IMR-90 (cell line): ENCODE data around the gene FSTL1. TPM values are rescaled to one million over a fixed set of nuclear protein-coding genes. Genes with fewer than 3 reads are reported as not detected.
A peak's percentile ranks its signal among the peaks of the same experiment; 100 is the strongest.

ENCODE experiments used
- ATAC-seq: fragments of 200-7000 bp; cut with Tn5 transposase; 2 replicates; pipeline ENCODE4 v1.9.1; 2020; ENCODE audit warnings: low read depth, mild to moderate bottlenecking, moderate library complexity
- BruUV-seq: library from RNA; stranded (reverse); fragments of 400-500 nt; replicated peaks from 2 replicates; lab custom pipeline; 2021; lab: Mats Ljungman, UMichigan
- CTCF ChIA-PET: fragments of 300-600 bp; formaldehyde crosslinking; extraction: SDS; loops from one replicate; lab custom pipeline; 2021; ENCODE audit warnings: antibody characterized with exemption; lab: Yijun Ruan, JAX
- POLR2A ChIA-PET: fragments of 300-600 bp; sonication (Branson Sonifier 250); formaldehyde crosslinking; loops from one replicate; lab custom pipeline; 2022; ENCODE audit warnings: antibody characterized with exemption; ENCODE audit not compliant: unreplicated experiment; lab: Charles Lee
- DNase-seq: peaks from one replicate; pipeline ENCODE4 v3.0.0; 2013
- H2AFZ ChIP-seq: replicated peaks from 2 replicates; pipeline ENCODE3; 2013; ENCODE audit warnings: low read length, mild to moderate bottlenecking; ENCODE audit not compliant: poor library complexity
- H2AK5ac ChIP-seq: 2 replicates; pipeline ENCODE4 v1.6.1; 2013; ENCODE audit warnings: low read depth, low read length, inconsistent platforms
- H2AK9ac ChIP-seq: replicated peaks from 2 replicates; pipeline ENCODE3; 2013; ENCODE audit warnings: mild to moderate bottlenecking, low read depth, low read length, moderate library complexity; ENCODE audit not compliant: poor library complexity
- H2BK120ac ChIP-seq: 2 replicates; pipeline ENCODE4 v1.6.1; 2013; ENCODE audit warnings: low read depth, low read length, inconsistent platforms
- H2BK15ac ChIP-seq: 3 replicates; pipeline ENCODE4 v1.6.1; 2013; ENCODE audit warnings: low read depth, low read length, inconsistent platforms
- H2BK20ac ChIP-seq: 2 replicates; pipeline ENCODE4 v1.6.1; 2013; ENCODE audit warnings: low read depth, mild to moderate bottlenecking, inconsistent platforms, low read length, moderate library complexity
- H2BK5ac ChIP-seq: 2 replicates; pipeline ENCODE4 v1.6.1; 2013; ENCODE audit warnings: mild to moderate bottlenecking, low read depth, low read length, inconsistent platforms; ENCODE audit not compliant: poor library complexity, severe bottlenecking
- H3K14ac ChIP-seq: replicated peaks from 2 replicates; pipeline ENCODE4 v1.6.1; 2013; ENCODE audit warnings: low read depth, low read length, inconsistent platforms
- H3K18ac ChIP-seq: 2 replicates; pipeline ENCODE4 v1.6.1; 2013; ENCODE audit warnings: low read depth, low read length, control low read depth
- H3K23ac ChIP-seq: 2 replicates; pipeline ENCODE4 v1.6.1; 2013; ENCODE audit warnings: low read depth, low read length, inconsistent platforms
- H3K27ac ChIP-seq: 2 replicates; pipeline ENCODE4 v1.5.1; 2013; ENCODE audit warnings: mild to moderate bottlenecking, control low read depth, low read length; ENCODE audit not compliant: insufficient read depth
- H3K27me3 ChIP-seq: 2 replicates; pipeline ENCODE4 v1.6.1; 2013; ENCODE audit warnings: low read length; ENCODE audit not compliant: control insufficient read depth, insufficient read depth
- H3K36me3 ChIP-seq: 2 replicates; pipeline ENCODE4 v1.6.1; 2013; ENCODE audit warnings: low read length, mixed read lengths; ENCODE audit not compliant: control insufficient read depth, insufficient read depth
- H3K4ac ChIP-seq: 2 replicates; pipeline ENCODE4 v1.6.1; 2013; ENCODE audit warnings: low read depth, low read length, inconsistent platforms
- H3K4me1 ChIP-seq: 2 replicates; pipeline ENCODE4 v1.6.1; 2013; ENCODE audit warnings: low read length, mixed read lengths; ENCODE audit not compliant: control insufficient read depth, insufficient read depth
- H3K4me2 ChIP-seq: 2 replicates; pipeline ENCODE4 v1.6.1; 2013; ENCODE audit warnings: low read depth, mild to moderate bottlenecking, control low read depth, low read length, moderate library complexity
- H3K4me3 ChIP-seq: 2 replicates; pipeline ENCODE4 v1.5.1; 2013; ENCODE audit warnings: low read depth, mild to moderate bottlenecking, control low read depth, low read length, moderate library complexity; ENCODE audit not compliant: insufficient read depth
- H3K56ac ChIP-seq: 2 replicates; pipeline ENCODE4 v1.6.1; 2013; ENCODE audit warnings: low read length, inconsistent platforms; ENCODE audit not compliant: insufficient read depth; ENCODE audit errors: extremely low read depth
- H3K79me1 ChIP-seq, 2 experiments: 2 replicates each; pipeline ENCODE4 v1.6.1; 2013; ENCODE audit warnings: low read length in 2 of 2, inconsistent platforms in 1 of 2, low read depth in 1 of 2
- H3K9ac ChIP-seq: 2 replicates; pipeline ENCODE4 v1.6.1; 2013; ENCODE audit warnings: low read depth, low read length, control low read depth
- H3K9me1 ChIP-seq: 2 replicates; pipeline ENCODE4 v1.6.1; 2013; ENCODE audit warnings: low read length, inconsistent platforms; ENCODE audit not compliant: insufficient read depth
- H3K9me3 ChIP-seq: 2 replicates; pipeline ENCODE4 v1.6.1; 2013; ENCODE audit warnings: low read length; ENCODE audit not compliant: control insufficient read depth, insufficient read depth
- H4K20me1 ChIP-seq: 2 replicates; pipeline ENCODE4 v1.6.1; 2013; ENCODE audit warnings: low read length, inconsistent platforms; ENCODE audit not compliant: insufficient read depth
- H4K5ac ChIP-seq: 2 replicates; pipeline ENCODE4 v1.6.1; 2013; ENCODE audit warnings: mild to moderate bottlenecking, low read depth, low read length, control low read depth
- H4K8ac ChIP-seq, 2 experiments: 2 replicates each; pipeline ENCODE4 v1.6.1; 2013; ENCODE audit warnings: low read depth in 2 of 2, low read length in 2 of 2, control low read depth in 1 of 2, inconsistent platforms in 1 of 2
- H4K91ac ChIP-seq: 2 replicates; pipeline ENCODE4 v1.6.1; 2013; ENCODE audit warnings: low read depth, low read length, inconsistent platforms; ENCODE audit not compliant: insufficient read depth
- BHLHE40 ChIP-seq: fragments of 150-350 bp; IDR thresholded peaks from 2 replicates; pipeline ENCODE4 v1.6.1; 2016; ENCODE audit warnings: mild to moderate bottlenecking, low read depth, low read length
- CEBPB ChIP-seq: IDR thresholded peaks from 2 replicates; pipeline ENCODE4 v1.6.1; 2012; ENCODE audit warnings: low read depth, low read length, improper control_type of control experiment
- CHD1 ChIP-seq: IDR thresholded peaks from 2 replicates; pipeline ENCODE4 v1.6.1; 2012; ENCODE audit warnings: low read depth, low read length, improper control_type of control experiment
- ELK1 ChIP-seq: fragments of 150-350 bp; IDR thresholded peaks from 2 replicates; pipeline ENCODE4 v1.6.1; 2016; ENCODE audit warnings: low read depth, mild to moderate bottlenecking, low read length, moderate library complexity, borderline replicate concordance
- FOS ChIP-seq: fragments of 150-350 bp; IDR thresholded peaks from 2 replicates; pipeline ENCODE4 v1.6.1; 2016; ENCODE audit warnings: low read depth, low read length
- MAFK ChIP-seq: IDR thresholded peaks from 2 replicates; pipeline ENCODE4 v1.6.1; 2012; ENCODE audit warnings: low read depth, low read length, improper control_type of control experiment
- MAZ ChIP-seq: IDR thresholded peaks from 2 replicates; pipeline ENCODE4 v1.6.1; 2012; ENCODE audit warnings: low read depth, mild to moderate bottlenecking, low read length, improper control_type of control experiment, moderate library complexity, borderline replicate concordance
- MXI1 ChIP-seq: IDR thresholded peaks from 2 replicates; pipeline ENCODE4 v1.6.1; 2012; ENCODE audit warnings: low read depth, mild to moderate bottlenecking, low read length, moderate library complexity, borderline replicate concordance
- NFE2L2 ChIP-seq: fragments of 150-350 bp; IDR thresholded peaks from 2 replicates; pipeline ENCODE4 v1.6.1; 2016; ENCODE audit warnings: low read depth, mild to moderate bottlenecking, low read length
- POLR2A ChIP-seq: IDR thresholded peaks from 2 replicates; pipeline ENCODE4 v1.6.1; 2012; ENCODE audit warnings: mild to moderate bottlenecking, low read depth, low read length
- RAD21 ChIP-seq: IDR thresholded peaks from 2 replicates; pipeline ENCODE4 v1.6.1; 2012; ENCODE audit warnings: low read length, improper control_type of control experiment
- RCOR1 ChIP-seq: IDR thresholded peaks from 2 replicates; pipeline ENCODE4 v1.6.1; 2012; ENCODE audit warnings: mild to moderate bottlenecking, low read length, improper control_type of control experiment; ENCODE audit not compliant: insufficient replicate concordance
- RFX5 ChIP-seq: IDR thresholded peaks from 2 replicates; pipeline ENCODE4 v1.8.0; 2012; ENCODE audit warnings: low read depth, mild to moderate bottlenecking, low read length, moderate library complexity
- SMC3 ChIP-seq: fragments of 150-350 bp; IDR thresholded peaks from 2 replicates; pipeline ENCODE4 v1.6.1; 2016; ENCODE audit warnings: low read depth, mild to moderate bottlenecking, antibody characterized with exemption, low read length, moderate library complexity
- USF2 ChIP-seq: fragments of 150-350 bp; IDR thresholded peaks from 2 replicates; pipeline ENCODE4 v1.6.1; 2017; ENCODE audit warnings: mild to moderate bottlenecking, antibody characterized with exemption, low read length, low read depth
- WGBS, 2 experiments: methylation state at CpG; one replicate each; pipeline versions ENCODE4 v1.1.5 to v1.1.7; 2013; ENCODE audit warnings: missing lambda C conversion rate in 2 of 2; ENCODE audit not compliant: insufficient read length in 1 of 2; ENCODE audit errors: extremely low coverage in 2 of 2; 5-methylcytosine and 5-hydroxymethylcytosine counted together
- dilution Hi-C: fragments of 300-500 bp; cut with HindIII; formaldehyde crosslinking; loops from one replicate; pipeline ENCODE4 v1.14.3; 2018; ENCODE audit warnings: low sequenced_read_pairs; ENCODE audit not compliant: unreplicated experiment
- in situ Hi-C: fragments of 300-500 bp; cut with MboI; formaldehyde crosslinking; loops from 3 replicates; pipeline ENCODE4 v1.14.3; 2019; ENCODE audit warnings: low sequenced_read_pairs, inconsistent platforms, mixed read lengths
- intact Hi-C: fragments of 100-400 bp; cut with micrococcal nuclease; formaldehyde crosslinking; loops from 2 replicates; pipeline ENCODE4 v1.10.0; 2022
- polyA plus RNA-seq, 3 experiments: library from polyadenylated mRNA; depleted of rRNA; stranded (reverse); fragments of >200 nt; gene quantifications; 2 replicates each; pipeline ENCODE4 v1.2.3, GENCODE V29; 2012; ENCODE audit warnings: low replicate concordance in 1 of 3
- total RNA-seq: library from RNA; depleted of rRNA; stranded (reverse); fragments of >200 nt; gene quantifications from 2 replicates; pipeline ENCODE4 v1.2.3, GENCODE V29; 2012
- TF ChIP-seq, protein P1 (sequence below): conservative IDR thresholded peaks from 2 replicates; pipeline ENCODE4 v1.5.1; 2012; ENCODE audit warnings: mild to moderate bottlenecking, low read depth, low read length, improper control_type of control experiment

Gene FSTL1
- total and polyA plus RNA-seq, 2 of the 4 experiments (the other 2 are of a cell fraction): 864 to 1,642 TPM

- H3K18ac ChIP-seq: no peak overlapping the region
- H2AK9ac ChIP-seq: no peak overlapping the region
- H3K4me2 ChIP-seq: no peak overlapping the region
- H3K27ac ChIP-seq: no peak overlapping the region
- H3K4me3 ChIP-seq: no peak overlapping the region
- H4K20me1 ChIP-seq: peaks cover 64% of the 10 kb centered on the region
- H3K4ac ChIP-seq: no peak overlapping the region
- H2BK15ac ChIP-seq: no peak overlapping the region
- no peak overlapping the region for H3K56ac ChIP-seq
- peaks cover 39% of the 10 kb centered on the region for H3K36me3 ChIP-seq
- no peak overlapping the region for H2AFZ ChIP-seq
- in situ Hi-C loops (no loop called here), dilution Hi-C loops (no loop called here), intact Hi-C loops (no loop called here)
- no peak overlapping the region for H2BK120ac ChIP-seq
- no peaks in the 10 kb centered on the region for H3K9me3 ChIP-seq
- TF ChIP-seq MXI1: no peak
- TF ChIP-seq RAD21: no peak
- no peak for TF ChIP-seq USF2
- TF ChIP-seq, protein P1, sequence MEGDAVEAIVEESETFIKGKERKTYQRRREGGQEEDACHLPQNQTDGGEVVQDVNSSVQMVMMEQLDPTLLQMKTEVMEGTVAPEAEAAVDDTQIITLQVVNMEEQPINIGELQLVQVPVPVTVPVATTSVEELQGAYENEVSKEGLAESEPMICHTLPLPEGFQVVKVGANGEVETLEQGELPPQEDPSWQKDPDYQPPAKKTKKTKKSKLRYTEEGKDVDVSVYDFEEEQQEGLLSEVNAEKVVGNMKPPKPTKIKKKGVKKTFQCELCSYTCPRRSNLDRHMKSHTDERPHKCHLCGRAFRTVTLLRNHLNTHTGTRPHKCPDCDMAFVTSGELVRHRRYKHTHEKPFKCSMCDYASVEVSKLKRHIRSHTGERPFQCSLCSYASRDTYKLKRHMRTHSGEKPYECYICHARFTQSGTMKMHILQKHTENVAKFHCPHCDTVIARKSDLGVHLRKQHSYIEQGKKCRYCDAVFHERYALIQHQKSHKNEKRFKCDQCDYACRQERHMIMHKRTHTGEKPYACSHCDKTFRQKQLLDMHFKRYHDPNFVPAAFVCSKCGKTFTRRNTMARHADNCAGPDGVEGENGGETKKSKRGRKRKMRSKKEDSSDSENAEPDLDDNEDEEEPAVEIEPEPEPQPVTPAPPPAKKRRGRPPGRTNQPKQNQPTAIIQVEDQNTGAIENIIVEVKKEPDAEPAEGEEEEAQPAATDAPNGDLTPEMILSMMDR: no peak
- TF ChIP-seq CHD1: no peak
- TF ChIP-seq SMC3: no peak
- TF ChIP-seq ELK1: no peak
- TF ChIP-seq BHLHE40: no peak
- no peak for TF ChIP-seq NFE2L2
- TF ChIP-seq FOS: no peak
- no peak for TF ChIP-seq RFX5
- no peak for TF ChIP-seq MAZ
- TF ChIP-seq RCOR1: no peak
- no peak for TF ChIP-seq POLR2A
- no peak for TF ChIP-seq MAFK
- no peak for TF ChIP-seq CEBPB
- H4K91ac ChIP-seq: no peak overlapping the region
- H4K8ac ChIP-seq: no peak overlapping the region
- H3K79me1 ChIP-seq: peaks cover 63 to 72% of the 10 kb centered on the region in 2 experiments
- H3K9ac ChIP-seq: no peak overlapping the region
- DNase-seq: no peak
- H2BK20ac ChIP-seq: no peak overlapping the region
- ATAC-seq: no peak
- H4K5ac ChIP-seq: no peak overlapping the region
- peak overlapping the region; percentile 28 for H2BK5ac ChIP-seq
- peaks cover 21% of the 10 kb centered on the region for H3K9me1 ChIP-seq
- no peak overlapping the region for H3K23ac ChIP-seq
- H3K4me1 ChIP-seq: peaks cover 27% of the 10 kb centered on the region
- no peaks in the 10 kb centered on the region for H3K27me3 ChIP-seq
- ChIA-PET POLR2A (no interaction called here), CTCF (interaction anchor here (2.9 to 4.6 kb wide), 2 partner anchors 143 to 172 kb away, joined by 22 to 25 read pairs; no protein-coding TSS in a partner anchor)
- no CpG with 5 or more reads among the region's 6 CpGs for WGBS, 2 experiments
- no TSS peak for BruUV-seq
- H2AK5ac ChIP-seq: no peak overlapping the region
- no peak overlapping the region for H3K14ac ChIP-seq
These were observed 35.0 kb downstream of the FSTL1 start for GRCh38 chr3:120415756-120416155.
